ENCODE data around the gene IL1RAP. TPM values are rescaled to one million over a fixed set of nuclear protein-coding genes. Genes with fewer than 3 reads are reported as not detected.

The IL1RAP gene
- total and polyA plus RNA-seq, 2 experiments from 2014 or later, result 17.5 to 32.3 TPM

- Histone ChIP-seq H3K27ac (no peak overlapping the region), H3F3A (ENCODE audit: insufficient read depth) (no peaks in the 10 kb centered on the region), H3K36me3 (ENCODE audit: low read depth) (peaks cover 28% of the 10 kb centered on the region), H3K9me2 (ENCODE audit: insufficient read depth) (no peaks in the 10 kb centered on the region; the same call in 1 of the 2 replicates), H3K9me3 (ENCODE audit: low read depth) (no peaks in the 10 kb centered on the region), H3K9ac (no peak overlapping the region), H3K4me2 (ENCODE audit: unreplicated experiment) (no peak overlapping the region), H3K4me1 (ENCODE audit: insufficient read depth) (no peaks in the 10 kb centered on the region), H3K4me3 (no peak overlapping the region), H3K27me3 (replicated peaks; ENCODE audit: insufficient read depth) (no peaks in the 10 kb centered on the region), H4K20me1 (ENCODE audit: insufficient read depth) (no peaks in the 10 kb centered on the region), H2AFZ (no peak overlapping the region), H3K79me2 (ENCODE audit: insufficient read depth) (0 out of 2 replicates have a peak, but pooled peaks cover under 1% of the 10 kb centered on the region)
- no peak for TF ChIP-seq EZH2phosphoT487 (IDR thresholded peaks at IDR 0.05; ENCODE audit: insufficient read depth, low read depth)
- 63% methylated on average over 4 of the region's 4 CpGs for WGBS, 2 experiments (ENCODE audit: low coverage in 1 of 2, low lambda C conversion rate in 2 of 2, missing lambda C conversion rate in 2 of 2)
- in situ Hi-C loops (cut with MboI), result no loop called here
- DNase-seq, result no peak
These were observed 91.5 kb downstream of the IL1RAP start for GRCh38 chr3:190605385-190605784.

GRCh38 chr3:190606596-190606995 lies 92.7 kb downstream of the IL1RAP start:
- H3K27me3 ChIP-seq (replicated peaks; ENCODE audit: insufficient read depth), result no peaks in the 10 kb centered on the region
- H3K9me3 ChIP-seq (ENCODE audit: low read depth), result no peaks in the 10 kb centered on the region
- no peaks in the 10 kb centered on the region for H3K4me1 ChIP-seq (ENCODE audit: insufficient read depth)
- TF ChIP-seq EZH2phosphoT487 (IDR thresholded peaks at IDR 0.05; ENCODE audit: insufficient read depth, low read depth) (no peak), EZH2 (IDR thresholded peaks at IDR 0.05; ENCODE audit: insufficient read depth, poor library complexity, severe bottlenecking) (no peak)
- no peaks in the 10 kb centered on the region for H3K79me2 ChIP-seq (ENCODE audit: insufficient read depth)
- H2AFZ ChIP-seq, result no peak overlapping the region
- 62 to 64% methylated on average over 3 of the region's 3 CpGs for WGBS, 2 experiments (ENCODE audit: low coverage in 1 of 2, low lambda C conversion rate in 2 of 2, missing lambda C conversion rate in 2 of 2)
- peaks cover 37% of the 10 kb centered on the region for H3K36me3 ChIP-seq (ENCODE audit: low read depth)
- in situ Hi-C loops (cut with MboI), result no loop called here
- no peak overlapping the region for H3K9ac ChIP-seq
- no peaks in the 10 kb centered on the region for H4K20me1 ChIP-seq (ENCODE audit: insufficient read depth)
- no peak overlapping the region for H3K4me3 ChIP-seq
- no peaks in the 10 kb centered on the region for H3K9me2 ChIP-seq (ENCODE audit: insufficient read depth)
- no peaks in the 10 kb centered on the region for H3F3A ChIP-seq (ENCODE audit: insufficient read depth)
- no peak overlapping the region for H3K27ac ChIP-seq
- no peak for DNase-seq
- no peak overlapping the region for H3K4me2 ChIP-seq (ENCODE audit: unreplicated experiment)

GRCh38 chr3:190607021-190607420 lies 93.1 kb downstream of the IL1RAP start:
- peaks cover 37% of the 10 kb centered on the region for H3K36me3 ChIP-seq (ENCODE audit: low read depth)
- H2AFZ ChIP-seq, result no peak overlapping the region
- no peak overlapping the region for H3K9ac ChIP-seq
- no peaks in the 10 kb centered on the region for H3F3A ChIP-seq (ENCODE audit: insufficient read depth)
- no peaks in the 10 kb centered on the region for H4K20me1 ChIP-seq (ENCODE audit: insufficient read depth)
- no peaks in the 10 kb centered on the region for H3K79me2 ChIP-seq (ENCODE audit: insufficient read depth)
- 37 to 45% methylated on average over 2 of the region's 2 CpGs for WGBS, 2 experiments (ENCODE audit: low coverage in 1 of 2, low lambda C conversion rate in 2 of 2, missing lambda C conversion rate in 2 of 2)
- H3K27me3 ChIP-seq (replicated peaks; ENCODE audit: insufficient read depth), result no peaks in the 10 kb centered on the region
- H3K9me2 ChIP-seq (ENCODE audit: insufficient read depth), result no peaks in the 10 kb centered on the region
- no peak for TF ChIP-seq EZH2phosphoT487 (IDR thresholded peaks at IDR 0.05; ENCODE audit: insufficient read depth, low read depth)
- H3K4me2 ChIP-seq (ENCODE audit: unreplicated experiment), result no peak overlapping the region
- no peaks in the 10 kb centered on the region for H3K9me3 ChIP-seq (ENCODE audit: low read depth)
- H3K27ac ChIP-seq, result no peak overlapping the region
- in situ Hi-C loops (cut with MboI), result no loop called here
- no peak for DNase-seq
- H3K4me1 ChIP-seq (ENCODE audit: insufficient read depth), result no peaks in the 10 kb centered on the region
- no peak overlapping the region for H3K4me3 ChIP-seq

GRCh38 chr3:190608850-190609589 lies 95.1 kb downstream of the IL1RAP start:
- Histone ChIP-seq H3K4me3 (no peak overlapping the region), H3K36me3 (ENCODE audit: low read depth) (peaks cover 37% of the 10 kb centered on the region), H3F3A (ENCODE audit: insufficient read depth) (no peaks in the 10 kb centered on the region), H3K9me2 (ENCODE audit: insufficient read depth) (no peaks in the 10 kb centered on the region), H3K9me3 (ENCODE audit: low read depth) (no peaks in the 10 kb centered on the region), H3K4me1 (ENCODE audit: insufficient read depth) (no peaks in the 10 kb centered on the region), H3K27ac (no peak overlapping the region), H3K4me2 (ENCODE audit: unreplicated experiment) (no peak overlapping the region), H4K20me1 (ENCODE audit: insufficient read depth) (no peaks in the 10 kb centered on the region), H3K9ac (no peak overlapping the region), H2AFZ (no peak overlapping the region), H3K79me2 (ENCODE audit: insufficient read depth) (no peaks in the 10 kb centered on the region), H3K27me3 (replicated peaks; ENCODE audit: insufficient read depth) (no peaks in the 10 kb centered on the region)
- TF ChIP-seq EZH2phosphoT487 (IDR thresholded peaks at IDR 0.05; ENCODE audit: insufficient read depth, low read depth), result no peak
- DNase-seq, result no peak
- in situ Hi-C loops (cut with MboI), result no loop called here
- WGBS, 2 experiments (ENCODE audit: low coverage in 1 of 2, low lambda C conversion rate in 2 of 2, missing lambda C conversion rate in 2 of 2), result 98 to 99% methylated on average over 4 of the region's 4 CpGs

Data from GM23248 (cell line).